Tibial artery (tissue), 4 donors: ENCODE results near the gene UST.
"Not testable (repeated sequence)": the region's sequence is repeated elsewhere in the genome, so short reads cannot be mapped to it uniquely, and the experiment has no call there.

Experiments used
- DNase-seq, 2 donors: peaks; one replicate each; pipeline ENCODE4 v3.0.0-alpha.2; 2019
- H3K27ac ChIP-seq, 2 donors: fragments of 200-600 bp; sonication (generic) in 1 of 2; 1 replicate in 1 of 2; 2 replicates in 1 of 2; pipeline ENCODE4 v1.5.1; 2018 to 2019; ENCODE audit warnings: mild to moderate bottlenecking in 1 of 2
- H3K27me3 ChIP-seq, 2 donors: fragments of 200-600 bp; sonication (generic) in 1 of 2; one replicate each; pipeline versions ENCODE4 v1.5.1 to v1.6.0; 2016 to 2019
- H3K36me3 ChIP-seq, 3 donors: fragments of 200-600 bp; sonication (generic) in 2 of 3; one replicate each; pipeline ENCODE4 v1.5.1; 2016 to 2019; ENCODE audit warnings: mild to moderate bottlenecking in 2 of 3
- H3K4me1 ChIP-seq, 4 donors: fragments of 200-600 bp; sonication (generic) in 2 of 4; 1 replicate in 3 of 4; 2 replicates in 1 of 4; pipeline ENCODE4 v1.5.1; 2016 to 2019
- H3K4me3 ChIP-seq, 2 donors: fragments of 200-600 bp; sonication (generic) in 1 of 2; 1 replicate in 1 of 2; 2 replicates in 1 of 2; pipeline ENCODE4 v1.5.1; 2018 to 2019; ENCODE audit warnings: mild to moderate bottlenecking in 2 of 2
- H3K9me3 ChIP-seq, 3 donors: fragments of 200-600 bp; sonication (generic) in 1 of 3; one replicate each; pipeline ENCODE4 v1.5.1; 2016 to 2019
- CTCF ChIP-seq, 2 experiments: fragments of 200-600 bp in 1 of 2; fragments of 450-650 bp in 1 of 2; IDR thresholded peaks; one replicate each; pipeline ENCODE4 v1.5.1; 2017 to 2019; ENCODE audit warnings: antibody characterized with exemption in 2 of 2, mild to moderate bottlenecking in 1 of 2, moderate library complexity in 1 of 2
- intact Hi-C: fragments of 100-400 bp; cut with DNase I; formaldehyde crosslinking; loops from one replicate; pipeline ENCODE4 v1.15.0; 2023; ENCODE audit warnings: low total_unique reads

UST gene

GRCh38 chr6:148955441-148955840 lies 208.6 kb downstream of the UST start:
- Histone ChIP-seq H3K36me3 (peaks cover 0 to 8% (median 0%) of the 10 kb centered on the region in 3 donors), H3K27me3 (no peaks in the 10 kb centered on the region), H3K4me1 (no peaks in the 10 kb centered on the region), H3K4me3 (no peak overlapping the region), H3K27ac (no peak overlapping the region), H3K9me3 (no peaks in the 10 kb centered on the region)
- intact Hi-C loops = no loop called here
- no peak for TF ChIP-seq CTCF (IDR thresholded peaks at IDR 0.05)
- no peak for DNase-seq

DNA sequence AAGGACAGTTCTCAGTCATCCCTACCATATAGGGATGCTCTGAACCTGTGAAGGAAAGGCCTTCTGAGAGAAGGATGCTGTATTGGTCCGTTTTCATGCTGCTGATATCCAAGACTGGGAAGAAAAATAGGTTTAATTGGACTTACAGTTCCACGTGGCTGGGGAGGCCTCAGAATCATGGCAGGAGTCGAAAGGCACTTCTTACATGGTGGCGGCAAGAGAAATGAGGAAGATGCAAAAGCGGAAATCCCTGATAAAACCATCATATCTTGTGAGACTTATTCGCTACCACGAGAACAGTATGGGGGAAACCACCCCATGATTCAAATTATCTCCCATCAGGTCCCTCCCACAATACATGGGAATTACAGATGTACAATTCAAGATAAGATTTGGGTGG lies 209.3 kb downstream of the UST start:
- H3K36me3 ChIP-seq, intact Hi-C loops, H3K27ac ChIP-seq, H3K27me3 ChIP-seq, H3K4me1 ChIP-seq, H3K4me3 ChIP-seq, DNase-seq, H3K9me3 ChIP-seq: not testable (repeated sequence)

GRCh38 chr6:148957752-148958151 lies 210.9 kb downstream of the UST start:
- H3K27me3 ChIP-seq = no peaks in the 10 kb centered on the region
- intact Hi-C loops = no loop called here
- TF ChIP-seq CTCF (IDR thresholded peaks at IDR 0.05) = no peak

DNA sequence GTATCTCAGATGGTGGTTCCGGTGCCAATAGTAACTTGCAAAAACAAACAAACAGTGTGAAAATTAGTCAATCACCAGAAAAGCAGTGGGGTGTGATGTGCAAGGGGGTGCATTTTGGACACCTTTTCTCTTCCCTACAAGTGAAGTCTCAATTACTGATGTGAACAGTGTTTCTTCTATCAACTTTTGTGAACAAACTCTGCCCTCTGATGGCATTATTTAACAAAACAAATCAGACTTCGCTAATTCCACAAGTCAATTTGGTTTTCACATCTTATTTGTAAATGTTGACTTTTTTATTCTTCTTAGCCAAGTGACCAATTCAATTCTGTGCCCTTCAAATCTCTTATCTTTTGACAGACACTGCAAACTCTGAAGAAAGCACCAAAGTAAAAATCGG lies 212.2 kb downstream of the UST start:
- Histone ChIP-seq H3K27me3 (no peaks in the 10 kb centered on the region), H3K9me3 (no peaks in the 10 kb centered on the region), H3K27ac (no peak overlapping the region), H3K36me3 (peaks cover 0 to 8% (median 0%) of the 10 kb centered on the region in 3 donors), H3K4me1 (no peaks in the 10 kb centered on the region), H3K4me3 (no peak overlapping the region)
- DNase-seq = no peak
- intact Hi-C loops = no loop called here
- no peak for TF ChIP-seq CTCF (IDR thresholded peaks at IDR 0.05)

More at GRCh38 chr6:148957752-148958151, 210.9 kb downstream of the UST start:
- Histone ChIP-seq H3K4me1 (no peaks in the 10 kb centered on the region), H3K27ac (no peak overlapping the region), H3K4me3 (no peak overlapping the region), H3K36me3 (peaks cover 0 to 8% (median 0%) of the 10 kb centered on the region in 3 donors), H3K9me3 (no peaks in the 10 kb centered on the region)
- DNase-seq = no peak

DNA sequence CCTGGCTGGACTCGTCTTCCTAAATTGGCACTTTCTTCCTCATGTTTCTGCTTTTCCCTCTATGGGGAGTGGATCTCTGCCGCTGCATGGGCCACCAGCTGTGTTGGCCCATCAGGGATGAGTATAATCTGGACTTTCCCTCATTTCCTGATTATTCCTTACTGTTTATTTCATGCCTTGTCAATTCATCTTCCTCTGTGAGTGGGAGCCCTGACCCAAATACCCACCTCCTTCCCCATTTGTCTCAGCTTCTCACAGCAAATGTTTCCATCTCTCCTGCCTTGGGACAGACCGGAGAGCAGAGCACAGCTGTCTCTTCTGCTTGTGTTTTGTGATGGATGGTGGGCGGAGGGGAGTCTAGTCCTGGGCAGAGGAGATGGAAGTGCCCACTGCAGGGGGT lies 212.7 kb downstream of the UST start:
- no peaks in the 10 kb centered on the region for H3K4me1 ChIP-seq
- no peak for DNase-seq
- no peak overlapping the region for H3K27ac ChIP-seq
- H3K27me3 ChIP-seq = no peaks in the 10 kb centered on the region
- H3K36me3 ChIP-seq = peaks cover 0 to 8% (median 3%) of the 10 kb centered on the region in 3 donors
- H3K9me3 ChIP-seq = no peaks in the 10 kb centered on the region
- no peak for TF ChIP-seq CTCF (IDR thresholded peaks at IDR 0.05)
- no peak overlapping the region for H3K4me3 ChIP-seq
- intact Hi-C loops = no loop called here

- Histone ChIP-seq H3K27ac (no peak overlapping the region), H3K4me3 (no peak overlapping the region), H3K36me3 (peaks cover 0 to 6% (median 0%) of the 10 kb centered on the region in 3 donors), H3K4me1 (peaks cover 0 to 5% (median 0%) of the 10 kb centered on the region in 4 donors), H3K9me3 (no peaks in the 10 kb centered on the region), H3K27me3 (no peaks in the 10 kb centered on the region)
- no peak for TF ChIP-seq CTCF (IDR thresholded peaks at IDR 0.05)
- intact Hi-C loops = no loop called here
- DNase-seq = no peak
Observed at GRCh38 chr6:148962854-148963515, 216.2 kb downstream of the UST start.
